Activated CD8-positive, alpha-beta memory T cell treated with anti-CD3 and anti-CD28 coated beads for 4 hours (primary cell): ENCODE results near the gene SLC7A8.
A peak's percentile ranks its signal among the peaks of the same experiment; 100 is the strongest.

Source experiments
- DNase-seq, 2 donors: peaks; one replicate each; pipeline ENCODE4 v3.0.0-alpha.2; 2020; ENCODE audit warnings: low read depth in 2 of 2

Gene SLC7A8

DNA sequence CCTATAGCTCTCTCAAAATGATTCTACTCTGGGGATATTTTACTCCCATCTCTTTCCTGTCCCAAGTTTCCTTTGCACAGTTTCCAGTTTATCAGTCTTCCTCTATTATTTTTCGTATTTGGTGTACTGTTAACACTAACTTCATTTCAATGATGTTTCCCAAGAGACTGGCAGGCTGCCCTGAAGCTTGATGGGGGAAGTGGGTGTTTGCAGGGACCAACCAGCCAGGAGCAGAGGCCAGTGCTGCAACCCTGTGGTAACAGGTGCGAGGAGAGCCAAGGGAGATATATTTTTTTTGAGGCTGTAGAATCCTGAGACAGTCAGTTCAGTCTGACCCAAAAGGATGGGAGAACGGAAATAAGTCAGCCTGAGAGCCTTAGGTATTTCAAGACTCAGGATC lies 52.6 kb downstream of the SLC7A8 start:
- DNase-seq = no peak

- no peak for DNase-seq
These were observed 53.6 kb downstream of the SLC7A8 start for GRCh38 chr14:23129759-23130316.

DNA sequence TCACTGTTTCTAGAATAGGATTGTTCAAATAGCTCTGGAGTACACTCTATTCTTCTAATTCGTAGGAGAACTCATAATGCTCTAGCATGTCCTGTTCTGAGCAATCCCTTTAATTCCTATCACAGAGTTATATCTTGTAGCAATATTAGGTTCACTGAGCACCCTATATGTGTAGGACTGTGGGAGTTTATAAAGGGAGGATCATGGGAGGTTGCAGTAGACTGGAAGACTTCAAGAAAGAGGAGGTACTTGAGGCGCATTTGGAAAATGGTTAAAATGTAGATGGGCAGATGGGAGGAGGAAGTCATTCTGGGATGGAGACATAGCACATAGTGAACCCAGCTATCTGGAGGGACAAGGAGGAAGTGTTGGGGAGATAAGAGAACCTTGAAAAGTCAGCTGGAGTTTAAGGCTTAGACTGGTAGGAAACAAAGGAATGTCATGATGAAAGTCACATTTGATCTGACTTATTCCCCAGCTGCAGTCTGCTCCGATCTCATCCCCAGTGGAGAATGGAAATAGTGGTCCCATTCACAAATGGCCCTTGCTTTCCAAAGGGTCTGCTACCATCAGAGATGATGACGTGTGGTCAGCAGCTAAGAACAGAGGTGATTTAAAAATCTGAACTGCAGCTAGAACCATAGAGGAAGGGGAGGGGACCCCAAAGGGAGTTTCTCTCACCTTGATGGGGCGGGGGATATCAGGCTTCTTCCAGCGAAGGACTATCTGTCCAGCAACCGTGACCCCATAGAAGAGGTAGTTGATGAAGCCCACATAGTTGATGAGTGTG lies 54.3 kb downstream of the SLC7A8 start:
- DNase-seq = no peak

DNA sequence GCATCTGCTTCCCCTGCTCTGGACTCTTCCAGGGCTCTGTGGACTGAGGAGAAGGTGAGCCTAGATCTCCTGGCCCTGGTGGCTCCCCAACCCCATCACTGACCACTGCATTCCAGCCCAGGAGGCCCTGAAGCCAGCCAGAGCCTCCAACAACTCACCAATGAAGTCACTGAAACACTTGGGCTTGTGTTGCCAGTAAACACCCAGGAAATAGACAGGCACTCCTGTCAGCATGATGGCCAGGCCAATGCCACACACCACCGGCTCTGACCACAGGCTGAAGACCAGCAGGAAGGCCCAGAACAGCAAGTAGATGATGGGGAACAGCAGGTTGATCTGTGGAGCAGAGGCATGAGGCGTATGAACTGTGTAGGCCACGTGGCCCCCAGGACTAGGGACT lies 55.6 kb downstream of the SLC7A8 start:
- DNase-seq = no peak

- no peak for DNase-seq
These were observed 56.7 kb downstream of the SLC7A8 start for GRCh38 chr14:23126548-23127278.

- no peak for DNase-seq
These were observed 57.4 kb downstream of the SLC7A8 start for GRCh38 chr14:23125933-23126524.

GRCh38 chr14:23125011-23125410 lies 58.4 kb downstream of the SLC7A8 start:
- DNase-seq = no peak

DNA sequence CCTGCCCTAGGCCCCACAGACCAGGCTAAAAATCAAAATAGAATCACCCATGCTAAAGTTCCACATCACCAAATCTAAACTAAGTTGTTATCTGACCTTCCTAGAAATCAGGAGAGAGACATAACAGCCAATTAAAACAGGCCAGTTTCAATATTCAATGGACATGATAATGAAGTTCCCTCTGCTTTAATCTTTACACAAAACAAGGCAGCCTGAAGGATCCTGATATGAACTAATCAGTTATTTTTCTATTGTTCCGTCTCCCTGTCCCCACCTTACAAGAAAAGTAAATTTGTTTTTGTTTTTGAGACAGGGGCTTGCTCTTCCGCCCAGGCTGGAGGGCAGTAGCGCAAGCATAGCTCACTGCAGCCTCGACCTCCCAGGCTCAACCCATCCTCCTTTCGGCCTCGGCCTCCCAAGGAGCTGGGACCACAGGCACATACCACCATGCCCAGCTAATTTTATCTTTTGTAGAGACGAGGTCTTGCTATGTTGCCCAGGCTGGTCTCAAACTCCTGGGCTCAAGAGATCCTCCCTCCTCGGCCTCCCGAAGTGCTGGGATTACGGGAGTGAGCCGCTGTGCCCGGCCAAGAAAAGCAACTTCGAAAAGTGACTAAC lies 59.0 kb downstream of the SLC7A8 start:
- DNase-seq = no peak

GRCh38 chr14:23123419-23123818 lies 60.0 kb downstream of the SLC7A8 start:
- DNase-seq = no peak

DNA sequence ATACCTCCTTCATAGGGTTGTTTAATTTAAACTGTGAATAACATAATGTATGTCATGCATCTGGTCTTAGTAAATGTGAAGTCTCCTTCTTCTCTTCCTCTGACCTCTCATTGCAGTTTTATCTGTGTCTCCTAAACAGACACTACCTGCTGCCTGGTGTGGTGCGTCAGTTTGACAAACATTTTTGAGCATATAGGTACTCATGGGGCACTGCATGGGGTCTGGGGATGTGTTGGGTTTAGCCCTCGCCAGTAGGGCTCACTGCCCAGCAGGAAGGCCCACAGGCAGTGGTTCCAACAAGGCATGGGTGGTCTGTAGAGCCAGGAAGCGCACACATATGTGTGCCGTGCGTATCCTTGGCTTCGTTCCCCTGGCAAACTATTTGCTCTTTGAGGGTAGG lies 61.4 kb downstream of the SLC7A8 start:
- DNase-seq = no peak

- DNase-seq = no peak
These were observed 62.1 kb downstream of the SLC7A8 start for GRCh38 chr14:23121361-23121771.

DNA sequence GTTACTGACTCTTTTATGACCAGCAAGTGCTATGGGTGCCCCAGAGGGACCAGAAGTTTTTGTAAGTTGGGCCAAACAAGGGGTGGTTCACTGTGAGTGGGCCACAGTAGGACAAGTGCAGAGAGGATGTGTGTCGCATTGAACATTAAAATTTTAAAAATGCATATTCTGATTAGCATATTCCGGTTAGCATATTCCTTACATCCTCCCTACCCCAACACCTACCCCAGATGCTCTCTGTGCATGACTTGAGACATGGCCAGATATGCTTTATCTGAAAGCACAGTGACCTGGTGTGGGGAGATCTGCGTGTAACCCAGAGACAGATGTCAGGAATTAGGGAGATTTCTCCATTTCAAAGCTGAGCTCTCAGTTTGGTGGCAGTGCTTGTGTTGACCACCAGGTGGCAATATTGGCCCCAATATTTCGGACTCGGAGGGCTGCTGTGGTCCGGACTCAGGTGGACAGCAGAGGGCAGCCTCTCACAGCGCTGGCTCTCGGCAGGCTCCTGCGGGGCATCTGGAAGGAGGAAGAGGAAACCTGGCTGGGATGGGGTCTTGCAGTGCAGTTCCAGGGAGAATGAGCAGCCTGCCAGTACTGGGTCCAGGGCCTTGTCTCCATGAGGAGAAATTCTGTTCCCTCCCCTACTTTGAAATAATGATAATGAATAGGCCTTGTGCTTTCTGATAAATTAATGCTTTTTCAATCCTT lies 62.8 kb downstream of the SLC7A8 start:
- DNase-seq = peak; percentile 46 to 53

DNA sequence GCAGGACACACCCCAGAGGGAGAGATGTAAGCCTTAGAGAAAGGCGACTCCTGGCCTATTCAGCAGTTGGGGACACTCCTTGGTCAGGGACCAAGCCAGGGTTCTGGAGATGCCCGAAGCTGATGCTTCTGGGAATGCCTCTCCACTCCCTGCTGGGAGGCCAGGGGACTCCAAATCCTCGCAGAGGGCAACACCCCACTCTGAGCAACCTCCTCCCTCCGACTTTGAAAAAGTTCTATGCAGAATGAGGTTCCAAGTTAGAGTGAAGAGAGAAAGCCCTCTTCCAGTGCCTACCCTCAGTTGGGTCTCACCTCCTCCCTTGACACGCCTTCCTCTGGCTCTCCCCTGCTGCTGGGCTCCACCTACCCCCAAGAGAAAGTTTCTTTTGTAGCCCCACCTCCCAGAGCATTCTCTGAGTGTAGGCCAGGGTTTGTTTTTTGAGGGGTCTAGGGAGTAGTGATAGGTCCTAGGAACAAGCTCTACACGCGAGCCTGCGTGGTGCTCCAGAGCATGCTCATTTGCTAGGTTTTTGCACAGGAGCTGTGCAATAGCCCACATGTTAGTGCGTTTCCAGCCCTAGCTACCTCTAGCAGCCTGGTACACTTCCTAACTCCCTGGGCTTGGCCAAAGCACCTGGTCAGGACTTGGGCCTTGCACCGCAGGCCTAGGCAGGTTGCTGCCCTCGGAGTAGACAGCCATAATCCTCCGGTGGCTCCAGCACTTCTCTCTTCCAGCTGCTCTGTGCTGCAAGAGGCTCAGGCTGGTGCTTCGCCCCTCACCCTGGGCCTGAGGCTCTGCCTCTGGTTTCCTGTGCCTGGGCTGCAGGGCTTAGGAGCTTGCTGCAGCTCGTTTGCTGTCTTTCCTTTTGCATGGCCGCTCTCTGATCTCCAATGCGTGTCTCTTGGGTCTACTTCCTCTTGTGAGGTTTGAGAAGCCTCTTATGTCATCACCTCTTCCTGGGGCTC lies 63.8 kb downstream of the SLC7A8 start:
- DNase-seq = no peak

- DNase-seq = no peak
These were observed 64.7 kb downstream of the SLC7A8 start, which contains the start of gene CEBPE for GRCh38 chr14:23118506-23119362. Gene CEBPE (minus strand): TSS chr14:23119255. CDS start chr14:23119091, 164 bp downstream.

DNA sequence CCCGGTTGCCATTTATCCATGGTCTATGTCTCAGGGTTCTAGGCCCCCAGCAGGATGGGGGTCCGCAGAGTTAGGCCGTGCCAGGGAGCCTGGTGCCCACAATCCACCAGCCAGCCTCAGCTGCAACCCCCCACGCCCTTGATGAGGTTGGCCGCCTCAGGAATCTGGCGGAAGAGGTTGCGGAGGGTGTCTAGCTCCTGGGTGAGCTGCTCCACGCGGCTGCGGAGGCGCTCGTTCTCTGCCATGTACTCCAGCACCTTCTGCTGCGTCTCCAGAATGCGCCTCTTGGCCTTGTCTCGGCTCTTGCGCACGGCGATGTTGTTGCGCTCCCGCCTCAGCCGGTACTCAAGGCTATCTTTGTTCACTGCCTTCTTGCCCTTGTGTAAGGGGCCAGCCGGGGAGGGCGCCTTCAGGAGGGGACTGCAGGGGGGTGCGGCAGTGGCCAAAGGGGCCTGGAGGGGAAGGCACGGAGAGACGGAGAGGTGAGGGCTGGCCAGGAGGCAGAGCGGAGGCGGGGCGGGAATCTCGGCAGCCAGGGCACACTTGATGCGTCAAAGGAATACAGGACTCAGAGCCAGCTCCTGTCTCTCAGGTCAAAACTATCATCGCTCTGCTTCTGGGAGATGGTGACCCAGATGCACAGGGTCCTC lies 66.0 kb downstream of the SLC7A8 start:
- DNase-seq = no peak

- no peak for DNase-seq
These were observed 67.5 kb downstream of the SLC7A8 start for GRCh38 chr14:23115918-23116317.

GRCh38 chr14:23115039-23115731 lies 68.3 kb downstream of the SLC7A8 start:
- DNase-seq = no peak

GRCh38 chr14:23114669-23115038 lies 68.8 kb downstream of the SLC7A8 start:
- no peak for DNase-seq
